ENCODE results near the gene TLDC2. TPM values are rescaled to one million over a fixed set of nuclear protein-coding genes. Genes with fewer than 3 reads are reported as not detected.
"Not testable (repeated sequence)": the region's sequence is repeated elsewhere in the genome, so short reads cannot be mapped to it uniquely, and the experiment has no call there.

TLDC2 gene
- total and polyA plus RNA-seq, 4 donors, result 0.05 to 0.33 (median 0.08) TPM; not detected in 1

DNA sequence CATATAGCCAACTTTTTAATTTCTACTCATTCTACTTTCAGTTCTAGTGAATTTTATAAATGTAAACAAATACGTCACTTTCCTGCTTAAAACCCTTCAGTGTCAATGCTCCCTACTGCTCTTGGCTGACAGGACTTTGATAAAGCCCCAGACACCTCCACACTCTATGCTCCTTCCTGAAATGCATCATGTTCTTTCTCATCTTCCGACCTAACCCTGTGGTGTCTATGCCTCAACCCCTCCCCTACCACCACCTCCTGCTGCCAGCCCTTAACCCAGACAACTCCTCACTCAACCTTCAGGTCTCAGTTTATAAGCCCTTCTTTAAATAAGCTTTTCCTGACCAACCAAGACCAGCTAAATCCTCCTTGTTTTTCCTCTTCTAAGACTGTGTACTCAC is 19.1 kb downstream of the TLDC2 start:
- Histone ChIP-seq H3K27ac (ENCODE audit: low read depth in 1 of 2, low read length in 2 of 2) (no peak overlapping the region), H3K36me3 (ENCODE audit: control insufficient read depth in 4 of 4, insufficient read depth in 3 of 4, low read depth in 1 of 4, low read length in 3 of 4) (peaks cover 9 to 40% (median 29%) of the 10 kb centered on the region in 4 donors), H3K4me3 (ENCODE audit: low read depth in 1 of 3, low read length in 3 of 3) (no peak overlapping the region), H3K9me3 (ENCODE audit: control insufficient read depth in 4 of 4, low read length in 3 of 4) (no peaks in the 10 kb centered on the region), H3K9ac (ENCODE audit: low read depth in 1 of 2, low read length in 2 of 2) (no peak overlapping the region), H3K27me3 (ENCODE audit: control insufficient read depth in 4 of 4, insufficient read depth in 4 of 4, low read length in 3 of 4) (no peaks in the 10 kb centered on the region), H3K4me1 (ENCODE audit: control insufficient read depth in 4 of 4, insufficient read depth in 4 of 4, low read length in 3 of 4) (no peaks in the 10 kb centered on the region)
- WGBS, result 84% methylated on average over 2 of the region's 2 CpGs
- TF ChIP-seq FOXA2 (IDR thresholded peaks at IDR 0.05), result no peak
- TF ChIP-seq HNF4G (IDR thresholded peaks at IDR 0.05), result no peak
- TF ChIP-seq ZBTB33 (IDR thresholded peaks at IDR 0.05), result no peak
- no peak for TF ChIP-seq SP1 (IDR thresholded peaks at IDR 0.05)
- no peak for TF ChIP-seq NR2F2 (IDR thresholded peaks at IDR 0.05)
- no peak for TF ChIP-seq EGR1 (IDR thresholded peaks at IDR 0.05; ENCODE audit: low read depth in 2 of 2)
- TF ChIP-seq YY1 (IDR thresholded peaks at IDR 0.05), result no peak
- TF ChIP-seq TAF1 (conservative IDR thresholded peaks at IDR 0.05), result no peak
- no peak for DNase-seq (ENCODE audit: low spot score)

DNA sequence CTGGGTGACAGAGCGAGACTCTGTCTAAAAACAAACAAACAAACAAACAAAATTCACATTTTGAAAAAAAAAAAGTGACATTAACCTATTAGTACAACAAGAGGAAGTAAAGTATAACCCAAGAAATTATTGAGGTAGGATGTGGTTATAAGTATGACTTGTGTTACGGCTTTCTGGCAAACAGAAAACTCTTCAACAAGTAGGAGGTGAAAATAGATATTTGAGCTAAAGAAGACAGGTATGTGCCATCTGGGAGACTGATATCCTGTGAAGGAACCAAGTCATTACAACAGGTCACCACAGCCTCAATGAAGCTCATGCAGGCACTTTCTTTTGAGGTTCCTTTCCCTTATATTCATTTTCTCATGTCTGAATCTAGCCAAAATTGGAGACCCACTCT is 28.8 kb downstream of the TLDC2 start:
- Histone ChIP-seq H3K9ac (ENCODE audit: low read depth in 1 of 2, low read length in 2 of 2) (no peak overlapping the region), H3K9me3 (ENCODE audit: control insufficient read depth in 4 of 4, low read length in 3 of 4) (no peaks in the 10 kb centered on the region), H3K27ac (ENCODE audit: low read depth in 1 of 2, low read length in 2 of 2) (no peak overlapping the region), H3K36me3 (ENCODE audit: control insufficient read depth in 4 of 4, insufficient read depth in 3 of 4, low read depth in 1 of 4, low read length in 3 of 4) (peaks cover 5 to 28% (median 7%) of the 10 kb centered on the region in 4 donors), H3K4me3 (ENCODE audit: low read depth in 1 of 3, low read length in 3 of 3) (no peak overlapping the region), H3K4me1 (ENCODE audit: control insufficient read depth in 4 of 4, insufficient read depth in 4 of 4, low read length in 3 of 4) (no peaks in the 10 kb centered on the region), H3K27me3 (ENCODE audit: control insufficient read depth in 4 of 4, insufficient read depth in 4 of 4, low read length in 3 of 4) (no peaks in the 10 kb centered on the region)
- 90% methylated on average over 2 of the region's 2 CpGs for WGBS
- no peak for DNase-seq (ENCODE audit: low spot score)
- TF ChIP-seq REST (IDR thresholded peaks at IDR 0.05) (no peak), ZBTB33 (IDR thresholded peaks at IDR 0.05) (no peak), MAX (IDR thresholded peaks at IDR 0.05) (no peak), SP1 (IDR thresholded peaks at IDR 0.05) (no peak), TAF1 (conservative IDR thresholded peaks at IDR 0.05) (no peak), HNF4A (conservative IDR thresholded peaks at IDR 0.05) (no peak), HNF4G (IDR thresholded peaks at IDR 0.05) (no peak), FOXA1 (IDR thresholded peaks at IDR 0.05) (no peak), GABPA (IDR thresholded peaks at IDR 0.05 in 1 of 2, conservative IDR thresholded peaks at IDR 0.05 in 1 of 2) (no peak)

- not testable (repeated sequence) for H3K9ac ChIP-seq (ENCODE audit: low read depth in 1 of 2, low read length in 2 of 2); H3K4me1 ChIP-seq (ENCODE audit: control insufficient read depth in 4 of 4, insufficient read depth in 4 of 4, low read length in 3 of 4); DNase-seq (ENCODE audit: low spot score); H3K9me3 ChIP-seq (ENCODE audit: control insufficient read depth in 4 of 4, low read length in 3 of 4); H3K27me3 ChIP-seq (ENCODE audit: control insufficient read depth in 4 of 4, insufficient read depth in 4 of 4, low read length in 3 of 4); H3K27ac ChIP-seq (ENCODE audit: low read depth in 1 of 2, low read length in 2 of 2); H3K4me3 ChIP-seq (ENCODE audit: low read depth in 1 of 3, low read length in 3 of 3)
- 95% methylated on average over 10 of the region's 10 CpGs for WGBS
- H3K36me3 ChIP-seq (ENCODE audit: control insufficient read depth in 4 of 4, insufficient read depth in 3 of 4, low read depth in 1 of 4, low read length in 3 of 4), result peaks cover 5 to 28% (median 7%) of the 10 kb centered on the region in 4 donors
Observed at GRCh38 chr20:36905566-36905965, 29.6 kb downstream of the TLDC2 start.

GRCh38 chr20:36906086-36906485 is 30.1 kb downstream of the TLDC2 start:
- H3K9ac ChIP-seq (ENCODE audit: low read depth in 1 of 2, low read length in 2 of 2); H3K27me3 ChIP-seq (ENCODE audit: control insufficient read depth in 4 of 4, insufficient read depth in 4 of 4, low read length in 3 of 4); H3K27ac ChIP-seq (ENCODE audit: low read depth in 1 of 2, low read length in 2 of 2); DNase-seq (ENCODE audit: low spot score); H3K9me3 ChIP-seq (ENCODE audit: control insufficient read depth in 4 of 4, low read length in 3 of 4); H3K4me3 ChIP-seq (ENCODE audit: low read depth in 1 of 3, low read length in 3 of 3); H3K4me1 ChIP-seq (ENCODE audit: control insufficient read depth in 4 of 4, insufficient read depth in 4 of 4, low read length in 3 of 4): not testable (repeated sequence)
- H3K36me3 ChIP-seq (ENCODE audit: control insufficient read depth in 4 of 4, insufficient read depth in 3 of 4, low read depth in 1 of 4, low read length in 3 of 4), result peaks cover 5 to 27% (median 8%) of the 10 kb centered on the region in 4 donors
- 97% methylated on average over 7 of the region's 7 CpGs for WGBS
